Fibroblast of lung (primary cell): ENCODE data around the gene VPS50.

Source experiments
- EZH2 ChIP-seq: IDR thresholded peaks from 2 replicates; pipeline ENCODE4 v1.5.1; 2012; ENCODE audit warnings: low read length, control low read depth, mild to moderate bottlenecking; ENCODE audit errors: missing control alignments
- TF ChIP-seq, protein P1 (sequence below), 2 donors: IDR thresholded peaks in 1 of 2; conservative IDR thresholded peaks in 1 of 2; 1 replicate in 1 of 2; 2 replicates in 1 of 2; pipeline ENCODE4 v1.5.1; 2011 to 2012; ENCODE audit warnings: low read length in 2 of 2, control low read depth in 1 of 2, inconsistent platforms in 1 of 2, low read depth in 1 of 2, mild to moderate bottlenecking in 1 of 2

- TF ChIP-seq, protein P1, sequence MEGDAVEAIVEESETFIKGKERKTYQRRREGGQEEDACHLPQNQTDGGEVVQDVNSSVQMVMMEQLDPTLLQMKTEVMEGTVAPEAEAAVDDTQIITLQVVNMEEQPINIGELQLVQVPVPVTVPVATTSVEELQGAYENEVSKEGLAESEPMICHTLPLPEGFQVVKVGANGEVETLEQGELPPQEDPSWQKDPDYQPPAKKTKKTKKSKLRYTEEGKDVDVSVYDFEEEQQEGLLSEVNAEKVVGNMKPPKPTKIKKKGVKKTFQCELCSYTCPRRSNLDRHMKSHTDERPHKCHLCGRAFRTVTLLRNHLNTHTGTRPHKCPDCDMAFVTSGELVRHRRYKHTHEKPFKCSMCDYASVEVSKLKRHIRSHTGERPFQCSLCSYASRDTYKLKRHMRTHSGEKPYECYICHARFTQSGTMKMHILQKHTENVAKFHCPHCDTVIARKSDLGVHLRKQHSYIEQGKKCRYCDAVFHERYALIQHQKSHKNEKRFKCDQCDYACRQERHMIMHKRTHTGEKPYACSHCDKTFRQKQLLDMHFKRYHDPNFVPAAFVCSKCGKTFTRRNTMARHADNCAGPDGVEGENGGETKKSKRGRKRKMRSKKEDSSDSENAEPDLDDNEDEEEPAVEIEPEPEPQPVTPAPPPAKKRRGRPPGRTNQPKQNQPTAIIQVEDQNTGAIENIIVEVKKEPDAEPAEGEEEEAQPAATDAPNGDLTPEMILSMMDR (conservative IDR thresholded peaks at IDR 0.05 in 1 of 2, IDR thresholded peaks at IDR 0.05 in 1 of 2; ENCODE audit: low read depth in 1 of 2, low read length in 2 of 2) = no peak
- TF ChIP-seq EZH2 = no peak
Measured at GRCh38 chr7:93238131-93238530, 6.0 kb downstream of the VPS50 start.
